ENCODE measurements around the gene TRAK2.

GRCh38 chr2:201470821-201471731 lies 19.8 kb upstream of the TRAK2 start:
- TF ChIP-seq JUNB (IDR thresholded peaks at IDR 0.05; ENCODE audit: unreplicated experiment) (no peak), POLR2AphosphoS5 (IDR thresholded peaks at IDR 0.05; ENCODE audit: low read depth) (no peak), CTCF (conservative IDR thresholded peaks at IDR 0.05; ENCODE audit: low read depth in 2 of 2) (no peak), REST (IDR thresholded peaks at IDR 0.05; ENCODE audit: unreplicated experiment) (no peak), EZH2 (IDR thresholded peaks at IDR 0.05; ENCODE audit: low read depth, unreplicated experiment) (no peak), EZH2phosphoT487 (IDR thresholded peaks at IDR 0.05; ENCODE audit: unreplicated experiment) (no peak), CREB1 (CRISPR knock-in tag; IDR thresholded peaks at IDR 0.05; ENCODE audit: low read depth) (no peak), STAT1 (IDR thresholded peaks at IDR 0.05; ENCODE audit: unreplicated experiment) (no peak), ETS1 (IDR thresholded peaks at IDR 0.05) (no peak), NANOG (IDR thresholded peaks at IDR 0.05; ENCODE audit: borderline replicate concordance) (no peak), ZNF331 (CRISPR knock-in tag; IDR thresholded peaks at IDR 0.05; ENCODE audit: low read depth) (no peak), ZNF114 (CRISPR knock-in tag; IDR thresholded peaks at IDR 0.05) (no peak)

Data from GM23338 (cell line).